Right cardiac atrium (tissue), 5 donors: Measurements from ENCODE around the gene SRM. TPM values are rescaled to one million over a fixed set of nuclear protein-coding genes. Genes with fewer than 3 reads are reported as not detected.
"Not testable (repeated sequence)": the region's sequence is repeated elsewhere in the genome, so short reads cannot be mapped to it uniquely, and the experiment has no call there.

Experiments
- ATAC-seq, 2 donors: fragments of 200-7000 bp; cut with Tn5 transposase; one replicate each; pipeline versions ENCODE4 v1.8.0 to v1.9.1; 2020; ENCODE audit warnings: moderate library complexity in 2 of 2, mild to moderate bottlenecking in 1 of 2
- DNase-seq, 3 donors: peaks; one replicate each; pipeline ENCODE4 v3.0.0-alpha.2; 2020
- H3K27ac ChIP-seq: one replicate; pipeline ENCODE4 v1.5.1; 2013; ENCODE audit warnings: mild to moderate bottlenecking, low read length, control low read depth, moderate library complexity
- H3K27me3 ChIP-seq: one replicate; pipeline ENCODE4 v1.6.1; 2013; ENCODE audit not compliant: control insufficient read depth, insufficient read depth
- H3K4me1 ChIP-seq: one replicate; pipeline ENCODE4 v1.6.1; 2013; ENCODE audit warnings: low read length; ENCODE audit not compliant: control insufficient read depth, insufficient read depth
- H3K4me3 ChIP-seq: one replicate; pipeline ENCODE4 v1.5.1; 2013; ENCODE audit warnings: low read length, control low read depth
- H3K9me3 ChIP-seq: one replicate; pipeline ENCODE4 v1.6.1; 2013; ENCODE audit warnings: low read length; ENCODE audit not compliant: control insufficient read depth
- WGBS: extraction: QIAGEN DNeasy Blood & Tissue Kit; methylation state at CpG from one replicate; pipeline ENCODE4 v1.1.7; 2013; 5-methylcytosine and 5-hydroxymethylcytosine counted together
- intact Hi-C, 4 donors: fragments of 100-400 bp; cut with DNase I; formaldehyde crosslinking; loops; one replicate each; pipeline versions ENCODE4 v1.11.0 to v1.14.0; 2022 to 2023
- long read RNA-seq, 4 donors: library from polyadenylated mRNA; unstranded; transcript quantifications; one replicate each; pipeline ENCODE4 v2.0.0, GENCODE V29; 2020 to 2021
- polyA plus RNA-seq: library from polyadenylated mRNA; stranded (reverse); fragments of 200-250 nt; gene quantifications from one replicate; pipeline ENCODE4 v1.2.3, GENCODE V29; 2013
- total RNA-seq, 4 donors: library from RNA; stranded (reverse); fragmentation: NEBNext Ultra II Directional; extraction: Animal tissue kit (Norgen Biotek cat#: 25700); gene quantifications; one replicate each; pipeline ENCODE4 v1.2.1, GENCODE V29; 2021
- donor health status: healthy with polysubstance abuse.
- donor health status: DM: no; HTN: yes; CAD: no.
- donor health status: DM: no; HTN: no; CAD: no.
- donor health status: DM: no; HTN: yes; CAD: no; lungs with severe emphysema.
- donor health status: DM: yes; HTN: yes; CAD: no.

The SRM gene
- 10 to 100 TPM; 43.6 to 72.6 (median 65.2) TPM for total RNA-seq
- 61.6 TPM for polyA plus RNA-seq
- long read RNA-seq, donor 1, transcript SRM-201 (8 exons, 1,266 nt), result major isoform, 163 of 177 reads
- long read RNA-seq, donor 1, partial matches to known transcripts, result 8 of 177 reads
- long read RNA-seq, donor 1, other reads (novel, unspliced or antisense), result 6 of 177 reads
- long read RNA-seq, donor 2, transcript SRM-201 (8 exons, 1,266 nt), result major isoform, 92 of 101 reads
- long read RNA-seq, donor 2, partial matches to known transcripts, result 4 of 101 reads
- long read RNA-seq, donor 2, other reads (novel, unspliced or antisense), result 4 of 101 reads
- long read RNA-seq, donor 3, partial matches to known transcripts, result 3 of 3 reads
- long read RNA-seq, donor 3, other reads (novel, unspliced or antisense), result 0 of 3 reads
- long read RNA-seq, donor 4, transcript SRM-201 (8 exons, 1,266 nt), result major isoform, 100 of 109 reads
- long read RNA-seq, donor 4, partial matches to known transcripts, result 3 of 109 reads
- long read RNA-seq, donor 4, other reads (novel, unspliced or antisense), result 6 of 109 reads

DNA sequence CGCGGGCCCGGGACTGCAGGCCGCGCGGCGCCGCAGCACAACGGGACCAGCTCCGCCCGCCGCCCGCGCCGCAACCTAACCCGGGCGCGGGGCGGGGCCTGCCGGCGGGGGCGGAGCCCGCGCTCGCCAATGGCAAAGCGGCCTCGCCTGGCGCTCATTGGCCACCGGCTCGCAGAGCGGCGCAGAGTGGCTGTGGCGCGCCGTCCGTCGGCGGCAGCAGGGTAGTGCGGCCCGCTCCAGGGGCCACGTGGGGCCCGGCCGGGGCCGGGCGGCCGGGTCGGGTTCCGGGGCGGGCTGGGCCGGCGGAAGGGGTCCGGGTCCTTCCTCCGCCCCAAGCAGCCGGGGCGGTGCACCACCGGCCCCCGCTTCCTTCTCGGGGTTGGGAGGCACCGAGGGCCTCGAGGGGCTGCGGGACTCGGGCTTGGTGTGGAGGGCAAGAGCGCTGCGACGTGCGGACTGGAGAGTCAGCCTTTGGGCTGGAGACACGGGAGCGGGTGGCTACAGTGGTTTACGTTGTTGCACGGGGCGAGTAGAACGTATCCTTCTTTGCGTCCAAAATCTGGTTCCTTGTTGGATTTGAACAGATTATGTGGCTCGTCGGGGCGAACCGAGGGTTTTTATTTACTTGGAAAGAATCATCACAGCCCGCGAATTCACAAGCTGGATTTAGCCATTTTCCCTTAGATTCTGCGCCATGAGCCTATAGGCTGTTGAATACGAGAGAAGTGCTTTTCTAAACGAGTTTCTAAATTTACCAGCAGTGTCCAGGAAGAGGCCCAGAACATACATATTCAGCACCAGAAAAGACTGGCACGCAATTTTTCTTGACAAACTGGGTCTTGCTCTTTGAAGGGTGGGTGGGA is at the start of gene SRM:
Gene SRM (minus strand): TSS at position 51 of the 863 bp plus-strand sequence. CDS start 75 bp downstream, outside the sequence.
- Histone ChIP-seq H3K9me3 (no peaks in the 10 kb centered on the region), H3K4me1 (no peaks in the 10 kb centered on the region), H3K27ac (peak within 1 kb of the TSS; percentile 63), H3K4me3 (peak within 1 kb of the TSS; percentile 79), H3K27me3 (no peaks in the 10 kb centered on the region)
- ATAC-seq, result peak; percentile 98 to 99
- under 1% methylated on average over 83 of the region's 83 CpGs for whole genome bisulfite sequencing
- peak; percentile 93 to 98 (median 96) for DNase-seq
- intact Hi-C loops, result no loop called here

DNA sequence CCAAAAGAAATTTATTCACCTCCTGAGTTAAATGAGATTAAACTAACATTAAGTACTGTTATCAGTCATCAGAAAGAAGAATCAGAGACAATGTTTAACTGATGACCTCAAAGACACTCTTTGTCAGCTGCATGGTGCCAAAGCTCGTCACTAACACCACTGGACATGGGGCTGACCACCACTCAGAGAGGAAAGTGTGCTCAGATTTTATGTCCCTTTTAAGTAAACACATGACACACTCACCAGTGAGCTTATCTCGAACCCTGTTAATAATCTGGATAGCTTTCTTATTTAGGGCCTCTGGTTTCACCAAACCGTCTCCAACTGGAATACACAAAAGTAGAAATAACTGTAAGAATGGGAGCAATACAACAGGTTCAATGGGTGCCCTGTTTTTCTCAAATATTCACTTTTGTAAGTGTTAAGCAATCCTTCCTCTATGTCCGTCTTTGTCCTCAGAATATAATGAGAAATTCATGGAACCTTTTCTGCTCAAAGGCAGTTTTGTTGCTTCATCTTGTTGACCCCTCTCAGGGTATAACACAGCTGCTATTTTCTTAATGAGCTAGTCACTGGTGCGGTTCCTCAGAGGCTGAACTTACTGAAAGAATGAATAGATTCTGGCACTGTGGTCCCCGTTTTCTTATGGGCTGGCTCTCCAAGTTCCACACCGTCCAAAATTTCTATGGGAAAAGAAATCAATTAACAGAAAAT is 49.4 kb upstream of the SRM start:
- Histone ChIP-seq H3K4me1 (no peaks in the 10 kb centered on the region), H3K27ac (no peak overlapping the region), H3K4me3 (no peak overlapping the region), H3K27me3 (no peaks in the 10 kb centered on the region), H3K9me3 (no peaks in the 10 kb centered on the region)
- intact Hi-C loops, result no loop called here
- 71% methylated on average over 7 of the region's 7 CpGs for WGBS
- DNase-seq, result no peak
- no peak for ATAC-seq

DNA sequence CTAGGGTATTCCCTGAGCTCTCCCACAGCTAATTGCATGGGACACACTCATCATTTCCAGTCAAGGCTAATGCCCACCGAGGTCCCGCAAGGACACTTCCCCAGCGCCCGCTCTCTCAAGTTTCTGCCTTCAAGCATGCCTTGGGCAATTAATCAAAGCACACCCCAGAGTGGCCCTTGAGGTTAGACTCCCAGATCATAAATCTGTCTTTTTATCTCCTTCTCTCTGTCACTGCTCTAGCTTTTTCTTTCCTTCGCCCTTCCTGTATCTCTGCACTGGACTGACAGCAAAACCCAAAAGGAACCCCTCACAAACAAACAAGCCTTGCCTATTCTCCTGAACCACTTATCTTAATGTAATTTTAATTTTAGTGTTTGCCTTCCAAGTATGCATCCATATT is 47.8 kb upstream of the SRM start:
- no peaks in the 10 kb centered on the region for H3K27me3 ChIP-seq
- intact Hi-C loops, result no loop called here
- H3K4me1 ChIP-seq, result no peaks in the 10 kb centered on the region
- no peak overlapping the region for H3K27ac ChIP-seq
- ATAC-seq, result no peak
- no peaks in the 10 kb centered on the region for H3K9me3 ChIP-seq
- no peak for DNase-seq
- 92% methylated on average over 5 of the region's 5 CpGs for WGBS
- no peak overlapping the region for H3K4me3 ChIP-seq

DNA sequence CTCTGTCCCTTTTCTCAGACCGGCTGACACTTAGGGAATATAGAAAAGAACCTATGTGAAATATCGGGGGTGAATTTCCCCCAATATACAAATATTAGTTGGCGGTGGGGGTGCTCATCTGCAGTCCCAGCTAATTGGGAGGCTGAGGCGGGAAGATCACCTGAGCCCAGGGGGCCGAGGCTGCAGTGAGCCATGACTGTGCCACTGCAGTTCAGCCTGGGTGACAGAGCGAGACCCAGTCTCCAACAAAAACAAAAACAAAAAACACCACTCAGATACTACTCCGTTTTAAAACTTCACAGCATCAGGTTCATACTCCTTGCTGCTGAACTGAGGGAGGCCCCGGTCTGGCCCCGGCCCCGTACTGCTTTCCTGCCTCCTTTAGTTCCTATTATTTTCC is 45.8 kb upstream of the SRM start:
- Histone ChIP-seq H3K27ac (no peak overlapping the region), H3K9me3 (no peaks in the 10 kb centered on the region), H3K4me3 (no peak overlapping the region), H3K27me3 (no peaks in the 10 kb centered on the region), H3K4me1 (no peaks in the 10 kb centered on the region)
- intact Hi-C loops, result no loop called here
- ATAC-seq (no peak), DNase-seq (no peak)
- 92% methylated on average over 10 of the region's 10 CpGs for WGBS

DNA sequence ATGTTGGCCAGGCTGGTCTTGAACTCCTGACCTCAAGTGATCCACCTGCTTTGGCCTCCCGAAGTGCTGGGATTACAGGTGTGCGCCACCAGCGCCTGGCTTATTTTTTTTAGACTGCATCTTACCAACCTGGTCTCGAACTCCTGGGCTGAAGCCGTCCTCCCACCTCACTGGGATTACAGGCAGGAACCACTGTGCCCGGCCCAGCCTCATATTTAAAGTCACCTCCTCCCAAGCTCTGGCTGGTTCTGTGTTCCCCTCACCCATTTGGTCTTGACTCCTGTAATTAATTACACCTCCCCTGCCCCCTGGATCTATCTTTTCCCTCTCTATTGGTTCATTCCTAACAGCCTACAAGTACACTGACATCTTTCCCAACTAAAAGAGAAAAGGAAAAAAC is 41.5 kb upstream of the SRM start:
- ATAC-seq, result no peak
- 93% methylated on average over 6 of the region's 6 CpGs for WGBS
- Histone ChIP-seq H3K4me1 (no peaks in the 10 kb centered on the region), H3K27me3 (no peaks in the 10 kb centered on the region), H3K27ac (no peak overlapping the region), H3K4me3 (no peak overlapping the region), H3K9me3 (no peaks in the 10 kb centered on the region)
- no peak for DNase-seq
- intact Hi-C loops, result no loop called here

DNA sequence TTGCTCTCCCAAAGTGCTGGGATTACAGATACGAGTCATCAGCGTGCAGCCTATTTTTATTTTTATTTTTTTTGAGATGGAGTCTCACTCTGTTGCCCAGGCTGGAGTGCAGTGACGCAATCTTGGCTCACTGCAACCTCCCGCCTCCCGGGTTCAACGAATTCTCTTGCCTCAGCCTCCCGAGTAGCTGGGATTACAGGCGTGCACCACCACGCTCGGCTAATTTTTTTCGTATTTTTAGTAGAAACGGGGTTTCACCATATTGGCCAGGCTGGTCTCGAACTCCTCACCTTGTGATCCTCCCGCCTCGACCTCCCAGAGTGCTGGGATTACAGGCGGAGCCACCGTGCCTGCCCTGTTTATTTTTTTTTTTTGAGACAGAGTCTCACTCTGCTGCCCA is 41.0 kb upstream of the SRM start:
- H3K9me3 ChIP-seq, intact Hi-C loops, H3K27me3 ChIP-seq, H3K4me1 ChIP-seq, ATAC-seq, H3K4me3 ChIP-seq, H3K27ac ChIP-seq, DNase-seq: not testable (repeated sequence)
- 95% methylated on average over 17 of the region's 17 CpGs for WGBS

DNA sequence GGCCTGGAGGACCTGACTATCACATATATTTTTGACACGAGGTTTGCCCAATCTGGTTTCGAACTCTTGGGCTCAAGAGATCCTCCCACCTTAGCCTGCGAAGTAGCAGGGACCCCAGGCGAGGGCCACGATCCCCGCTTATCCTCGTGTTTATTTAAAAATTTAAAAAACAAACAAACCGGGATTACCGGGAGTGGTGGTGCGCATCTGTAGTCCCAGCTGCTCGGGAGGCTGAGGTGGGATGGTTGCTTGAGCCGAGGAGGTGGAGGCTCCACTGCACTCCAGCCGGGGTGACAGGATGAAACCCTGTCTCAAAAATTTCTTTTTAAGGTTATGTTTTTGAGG is 40.3 kb upstream of the SRM start:
- no peak for ATAC-seq

DNA sequence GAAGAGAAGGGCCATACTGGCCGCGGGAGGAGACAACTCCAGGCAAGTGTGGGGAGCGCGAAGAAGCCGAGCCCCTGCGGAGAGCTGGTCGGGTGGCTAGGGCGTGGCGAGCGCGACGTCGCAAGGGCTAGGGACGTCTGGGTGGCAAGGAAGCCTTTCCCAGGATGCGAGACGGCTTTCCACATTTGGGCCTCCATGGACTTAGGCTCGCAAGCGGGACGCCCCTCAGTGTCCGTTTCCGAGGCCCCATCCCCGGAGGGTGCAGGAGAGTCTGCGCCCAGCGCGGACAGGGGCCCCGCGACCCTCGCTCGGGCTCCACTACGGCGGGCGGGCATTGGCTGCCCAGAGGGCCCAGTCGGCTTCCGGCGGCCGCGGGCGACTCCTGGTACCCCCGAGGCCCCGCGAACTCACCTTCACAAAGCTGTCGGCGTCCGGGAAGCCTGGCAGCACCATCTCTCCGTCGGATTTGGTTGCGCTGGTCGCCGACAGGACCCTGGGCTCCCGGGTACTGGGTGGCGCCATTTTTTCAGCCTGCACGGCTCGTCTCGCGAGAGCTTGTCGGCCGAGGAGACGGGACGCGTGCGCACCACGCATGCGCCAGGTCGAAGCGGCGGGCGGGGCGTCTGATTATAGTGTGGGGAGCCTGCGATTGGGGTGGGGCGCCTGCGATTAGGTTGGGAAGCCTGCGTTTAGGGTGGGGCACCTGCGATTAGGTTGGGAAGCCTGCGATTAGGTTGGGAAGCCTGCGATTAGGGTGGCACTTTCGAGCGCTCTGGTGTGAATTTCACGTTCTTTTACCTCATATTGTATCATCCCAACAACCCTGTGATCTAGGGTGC is 39.7 kb upstream of the SRM start, which contains the start of gene EXOSC10:
Gene EXOSC10 (minus strand): TSS at position 560 of the 839 bp plus-strand sequence. CDS start 38 bp downstream, at position 522.
- under 1% methylated on average over 78 of the region's 78 CpGs for WGBS
- Histone ChIP-seq H3K27ac (peak within 1 kb of the TSS; percentile 65), H3K9me3 (no peaks in the 10 kb centered on the region), H3K27me3 (no peaks in the 10 kb centered on the region), H3K4me3 (peak within 1 kb of the TSS; percentile 76), H3K4me1 (no peaks in the 10 kb centered on the region)
- ATAC-seq (peak; percentile 97 to 98), DNase-seq (peak; percentile 95 to 98 (median 98))
- intact Hi-C loops, result no loop called here

More for the DNA sequence above, 40.3 kb upstream of the SRM start:
- no peak for DNase-seq
- WGBS, result 55% methylated on average over 13 of the region's 13 CpGs
- Histone ChIP-seq H3K9me3 (no peaks in the 10 kb centered on the region), H3K27ac (peak overlapping the region; percentile 65), H3K27me3 (no peaks in the 10 kb centered on the region), H3K4me3 (peak overlapping the region; percentile 76), H3K4me1 (no peaks in the 10 kb centered on the region)
- intact Hi-C loops, result no loop called here

DNA sequence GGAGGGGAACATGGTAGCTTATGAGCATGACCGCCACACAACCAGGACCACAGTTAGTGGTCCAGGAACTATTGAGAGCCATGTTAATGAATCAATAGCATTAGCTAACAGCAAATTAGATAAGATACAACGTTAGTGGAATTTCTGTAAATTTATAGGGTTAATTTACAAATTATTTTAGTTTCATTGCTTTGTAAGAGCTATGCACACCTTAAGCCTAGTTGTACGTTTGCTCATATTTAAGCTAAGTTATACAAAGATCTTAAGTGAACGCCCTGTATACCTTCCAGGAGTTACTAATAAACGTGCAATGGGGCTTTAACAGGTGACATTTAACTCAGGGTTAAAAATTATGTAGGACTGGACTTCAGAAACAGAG is 39.1 kb upstream of the SRM start:
- Histone ChIP-seq H3K4me1 (no peaks in the 10 kb centered on the region), H3K4me3 (peak overlapping the region; percentile 76), H3K27ac (no peak overlapping the region), H3K9me3 (no peaks in the 10 kb centered on the region), H3K27me3 (no peaks in the 10 kb centered on the region)
- DNase-seq, result no peak
- intact Hi-C loops, result no loop called here
- ATAC-seq, result no peak
- WGBS, result 15% methylated on average over 5 of the region's 5 CpGs

DNA sequence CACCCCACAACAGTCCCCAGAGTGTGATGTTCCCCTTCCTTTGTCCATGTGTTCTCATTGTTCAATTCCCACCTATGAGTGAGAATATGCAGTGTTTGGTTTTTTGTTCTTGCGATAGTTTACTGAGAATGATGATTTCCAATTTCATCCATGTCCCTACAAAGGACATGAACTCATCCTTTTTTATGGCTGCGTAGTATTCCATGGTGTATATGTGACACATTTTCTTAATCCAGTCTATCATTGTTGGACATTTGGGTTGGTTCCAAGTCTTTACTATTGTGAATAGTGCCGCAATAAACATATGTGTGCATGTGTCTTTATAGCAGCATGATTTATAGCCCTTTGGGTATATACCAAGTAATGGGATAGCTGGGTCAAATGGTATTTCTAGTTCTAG is 24.0 kb upstream of the SRM start:
- H3K4me3 ChIP-seq, H3K27me3 ChIP-seq, H3K27ac ChIP-seq, H3K4me1 ChIP-seq, DNase-seq, H3K9me3 ChIP-seq, intact Hi-C loops, ATAC-seq: not testable (repeated sequence)
- 96% methylated on average over 2 of the region's 3 CpGs for WGBS
